Measurements from ENCODE around the gene SREK1.
A peak's percentile ranks its signal among the peaks of the same experiment; 100 is the strongest.
"Not testable (repeated sequence)": the region's sequence is repeated elsewhere in the genome, so short reads cannot be mapped to it uniquely, and the experiment has no call there.

SREK1 gene

GRCh38 chr5:66209794-66210193 is 65.7 kb downstream of the SREK1 start:
- TF ChIP-seq CTCF (IDR thresholded peaks at IDR 0.05; ENCODE audit: low read depth, low read length, missing control alignments) = no peak
- H3K4me3 ChIP-seq (replicated peaks; ENCODE audit: low read depth, low read length) = no peak overlapping the region
- no peak for DNase-seq (ENCODE audit: extremely low read depth, low read depth)

GRCh38 chr5:66213533-66213932 is 69.4 kb downstream of the SREK1 start:
- no peak overlapping the region for H3K4me3 ChIP-seq (replicated peaks; ENCODE audit: low read depth, low read length)
- TF ChIP-seq CTCF (IDR thresholded peaks at IDR 0.05; ENCODE audit: low read depth, low read length, missing control alignments) = no peak
- no peak for DNase-seq (ENCODE audit: extremely low read depth, low read depth)

GRCh38 chr5:66222455-66222854 is 78.4 kb downstream of the SREK1 start:
- H3K4me3 ChIP-seq (replicated peaks; ENCODE audit: low read depth, low read length) = no peak overlapping the region
- no peak for DNase-seq (ENCODE audit: extremely low read depth, low read depth)
- no peak for TF ChIP-seq CTCF (IDR thresholded peaks at IDR 0.05; ENCODE audit: low read depth, low read length, missing control alignments)

- not testable (repeated sequence) for H3K4me3 ChIP-seq (replicated peaks; ENCODE audit: low read depth, low read length); DNase-seq (ENCODE audit: extremely low read depth, low read depth)
Observed at GRCh38 chr5:66222896-66223295, 78.8 kb downstream of the SREK1 start.

GRCh38 chr5:66223637-66224036 is 79.5 kb downstream of the SREK1 start:
- H3K4me3 ChIP-seq (replicated peaks; ENCODE audit: low read depth, low read length) = no peak overlapping the region
- DNase-seq (ENCODE audit: extremely low read depth, low read depth) = no peak
- TF ChIP-seq CTCF (IDR thresholded peaks at IDR 0.05; ENCODE audit: low read depth, low read length, missing control alignments) = peak; percentile 50

GRCh38 chr5:66224274-66224673 is 80.2 kb downstream of the SREK1 start:
- TF ChIP-seq CTCF (IDR thresholded peaks at IDR 0.05; ENCODE audit: low read depth, low read length, missing control alignments) = no peak
- H3K4me3 ChIP-seq (replicated peaks; ENCODE audit: low read depth, low read length) = no peak overlapping the region
- no peak for DNase-seq (ENCODE audit: extremely low read depth, low read depth)

GRCh38 chr5:66224773-66225553 is 80.9 kb downstream of the SREK1 start:
- DNase-seq (ENCODE audit: extremely low read depth, low read depth) = no peak
- no peak for TF ChIP-seq CTCF (IDR thresholded peaks at IDR 0.05; ENCODE audit: low read depth, low read length, missing control alignments)
- no peak overlapping the region for H3K4me3 ChIP-seq (replicated peaks; ENCODE audit: low read depth, low read length)

Data from HFF-Myc (cell line).